Aorta (tissue), 5 donors: ENCODE data around the gene BTRC. TPM values are rescaled to one million over a fixed set of nuclear protein-coding genes. Genes with fewer than 3 reads are reported as not detected.

Experiments used
- ATAC-seq: fragments of 200-7000 bp; cut with Tn5 transposase; one replicate; pipeline ENCODE4 v1.9.1; 2022; ENCODE audit warnings: moderate library complexity; ENCODE audit not compliant: low FRiP score
- DNase-seq, 2 donors: peaks; one replicate each; pipeline ENCODE4 v3.0.0-alpha.2; 2020
- H3K27ac ChIP-seq, 2 donors: one replicate each; pipeline ENCODE4 v1.5.1; 2013; ENCODE audit warnings: low read length in 2 of 2, mild to moderate bottlenecking in 2 of 2, moderate library complexity in 2 of 2, control low read depth in 1 of 2, inconsistent platforms in 1 of 2, low read depth in 1 of 2
- H3K27me3 ChIP-seq, 2 donors: one replicate each; pipeline ENCODE4 v1.6.1; 2013; ENCODE audit warnings: control low read depth in 1 of 2, low read length in 1 of 2, mild to moderate bottlenecking in 1 of 2, moderate library complexity in 1 of 2; ENCODE audit not compliant: insufficient read depth in 2 of 2, control insufficient read depth in 1 of 2
- H3K36me3 ChIP-seq, 2 donors: one replicate each; pipeline ENCODE4 v1.6.1; 2013; ENCODE audit warnings: control low read depth in 1 of 2, low read length in 1 of 2, mild to moderate bottlenecking in 1 of 2; ENCODE audit not compliant: insufficient read depth in 2 of 2, control insufficient read depth in 1 of 2
- H3K4me1 ChIP-seq, 2 donors: one replicate each; pipeline ENCODE4 v1.6.1; 2013; ENCODE audit warnings: low read length in 2 of 2, control low read depth in 1 of 2, mild to moderate bottlenecking in 1 of 2, moderate library complexity in 1 of 2; ENCODE audit not compliant: insufficient read depth in 2 of 2, control insufficient read depth in 1 of 2
- H3K4me3 ChIP-seq, 2 donors: one replicate each; pipeline ENCODE4 v1.5.1; 2013; ENCODE audit warnings: low read length in 2 of 2, control low read depth in 1 of 2, mild to moderate bottlenecking in 1 of 2
- H3K9me3 ChIP-seq: one replicate; pipeline ENCODE4 v1.6.1; 2013; ENCODE audit warnings: mild to moderate bottlenecking, low read length; ENCODE audit not compliant: control insufficient read depth
- WGBS, 2 donors: extraction: QIAGEN DNeasy Blood & Tissue Kit; methylation state at CpG; one replicate each; pipeline ENCODE4 v1.1.7; 2013; 5-methylcytosine and 5-hydroxymethylcytosine counted together
- intact Hi-C, 2 donors: fragments of 100-400 bp; cut with DNase I; formaldehyde crosslinking; loops; one replicate each; pipeline versions ENCODE4 v1.14.2 to v1.15.0; 2022
- polyA plus RNA-seq, 2 donors: library from polyadenylated mRNA; stranded (reverse); fragments of 200-250 nt; gene quantifications; one replicate each; pipeline ENCODE4 v1.2.3, GENCODE V29; 2013
- total RNA-seq, 2 donors: library from RNA; stranded (reverse); fragmentation: NEBNext Ultra II Directional; extraction: Animal tissue kit (Norgen Biotek cat#: 25700); gene quantifications; one replicate each; pipeline ENCODE4 v1.2.1, GENCODE V29; 2021
- donor health status: healthy with polysubstance abuse.
- donor health status: Bipolar disorder and iron deficiency.
- donor health status: DM: no; HTN: no; CAD: no.
- donor health status: DM: no; HTN: no; CAD: no.
- donor health status: DM: yes; HTN: yes; CAD: no.

The BTRC gene
- total and polyA plus RNA-seq, 4 donors: 4.4 to 21.0 (median 10.8) TPM

- Histone ChIP-seq H3K9me3 (no peaks in the 10 kb centered on the region), H3K27me3 (no peaks in the 10 kb centered on the region), H3K36me3 (peaks cover 0 to 2% of the 10 kb centered on the region in 2 donors), H3K27ac (no peak overlapping the region), H3K4me3 (no peak overlapping the region), H3K4me1 (no peaks in the 10 kb centered on the region)
- DNase-seq (no peak), ATAC-seq (no peak)
- 96 to 97% methylated on average over 5 of the region's 5 CpGs for WGBS, 2 donors
- intact Hi-C loops: no loop called here
These were observed 131.2 kb downstream of the BTRC start for GRCh38 chr10:101485207-101485606.

GRCh38 chr10:101485681-101486554, 132.0 kb downstream of the BTRC start:
- intact Hi-C loops: no loop called here
- 85 to 86% methylated on average over 23 of the region's 23 CpGs for WGBS, 2 donors
- no peak for DNase-seq
- Histone ChIP-seq H3K27ac (no peak overlapping the region), H3K36me3 (peaks cover 0 to 2% of the 10 kb centered on the region in 2 donors), H3K27me3 (no peaks in the 10 kb centered on the region), H3K4me1 (no peaks in the 10 kb centered on the region), H3K9me3 (no peaks in the 10 kb centered on the region), H3K4me3 (no peak overlapping the region)
- ATAC-seq: no peak

- 96 to 98% methylated on average over 3 of the region's 3 CpGs for WGBS, 2 donors
- Histone ChIP-seq H3K27ac (no peak overlapping the region), H3K36me3 (peaks cover 0 to 2% of the 10 kb centered on the region in 2 donors), H3K4me1 (no peaks in the 10 kb centered on the region), H3K4me3 (no peak overlapping the region), H3K9me3 (no peaks in the 10 kb centered on the region), H3K27me3 (no peaks in the 10 kb centered on the region)
- ATAC-seq: no peak
- no peak for DNase-seq
- intact Hi-C loops: no loop called here
These were observed 133.4 kb downstream of the BTRC start for GRCh38 chr10:101487399-101487798.

- Histone ChIP-seq H3K36me3 (peaks cover 0 to 2% of the 10 kb centered on the region in 2 donors), H3K4me1 (no peaks in the 10 kb centered on the region), H3K4me3 (no peak overlapping the region), H3K9me3 (no peaks in the 10 kb centered on the region), H3K27ac (no peak overlapping the region), H3K27me3 (no peaks in the 10 kb centered on the region)
- ATAC-seq (no peak), DNase-seq (no peak)
- intact Hi-C loops: no loop called here
- whole genome bisulfite sequencing, 2 donors: 79 to 85% methylated on average over 3 of the region's 3 CpGs
These were observed 135.4 kb downstream of the BTRC start for GRCh38 chr10:101489355-101489754.

- no peak for DNase-seq
- no peak for ATAC-seq
- no peak overlapping the region for H3K4me3 ChIP-seq
- no peaks in the 10 kb centered on the region for H3K27me3 ChIP-seq
- intact Hi-C loops: no loop called here
- H3K9me3 ChIP-seq: no peaks in the 10 kb centered on the region
- WGBS, 2 donors: 97 to 100% methylated on average over 1 of the region's 1 CpG
- no peaks in the 10 kb centered on the region for H3K4me1 ChIP-seq
- no peak overlapping the region for H3K27ac ChIP-seq
- peaks cover 0 to 2% of the 10 kb centered on the region in 2 donors for H3K36me3 ChIP-seq
These were observed 136.1 kb downstream of the BTRC start for GRCh38 chr10:101490026-101490425.

- intact Hi-C loops: no loop called here
- WGBS, 2 donors: 90 to 94% methylated on average over 3 of the region's 3 CpGs
- Histone ChIP-seq H3K27ac (no peak overlapping the region), H3K4me1 (no peaks in the 10 kb centered on the region), H3K27me3 (no peaks in the 10 kb centered on the region), H3K4me3 (no peak overlapping the region), H3K9me3 (no peaks in the 10 kb centered on the region), H3K36me3 (no peaks in the 10 kb centered on the region)
- DNase-seq (no peak), ATAC-seq (no peak)
These were observed 138.2 kb downstream of the BTRC start for GRCh38 chr10:101492205-101492604.

GRCh38 chr10:101492814-101493213, 138.8 kb downstream of the BTRC start:
- DNase-seq (no peak), ATAC-seq (no peak)
- Histone ChIP-seq H3K36me3 (no peaks in the 10 kb centered on the region), H3K4me1 (no peaks in the 10 kb centered on the region), H3K27me3 (no peaks in the 10 kb centered on the region), H3K4me3 (no peak overlapping the region), H3K9me3 (no peaks in the 10 kb centered on the region), H3K27ac (no peak overlapping the region)
- 97 to 100% methylated on average over 1 of the region's 1 CpG for WGBS, 2 donors
- intact Hi-C loops: no loop called here

- ATAC-seq (no peak), DNase-seq (no peak)
- no peaks in the 10 kb centered on the region for H3K27me3 ChIP-seq
- no peak overlapping the region for H3K4me3 ChIP-seq
- H3K4me1 ChIP-seq: no peaks in the 10 kb centered on the region
- 98 to 100% methylated on average over 1 of the region's 1 CpG for WGBS, 2 donors
- no peak overlapping the region for H3K27ac ChIP-seq
- H3K36me3 ChIP-seq: no peaks in the 10 kb centered on the region
- intact Hi-C loops: no loop called here
- no peaks in the 10 kb centered on the region for H3K9me3 ChIP-seq
These were observed 139.3 kb downstream of the BTRC start for GRCh38 chr10:101493249-101493648.

GRCh38 chr10:101493782-101494281, 139.9 kb downstream of the BTRC start:
- ATAC-seq: no peak
- no peaks in the 10 kb centered on the region for H3K27me3 ChIP-seq
- no peak overlapping the region for H3K27ac ChIP-seq
- 32 to 70% methylated on average over 1 of the region's 1 CpG for WGBS, 2 donors
- no peaks in the 10 kb centered on the region for H3K4me1 ChIP-seq
- no peak overlapping the region for H3K4me3 ChIP-seq
- no peaks in the 10 kb centered on the region for H3K9me3 ChIP-seq
- no peaks in the 10 kb centered on the region for H3K36me3 ChIP-seq
- intact Hi-C loops: no loop called here
- no peak for DNase-seq
